ENCODE results near the gene AVEN. TPM values are rescaled to one million over a fixed set of nuclear protein-coding genes. Genes with fewer than 3 reads are reported as not detected.

The AVEN gene
- total and polyA plus RNA-seq, 2 donors (not counting 1 experiment from before 2014, with no cell fraction given) = 16.0 to 19.2 TPM

DNA sequence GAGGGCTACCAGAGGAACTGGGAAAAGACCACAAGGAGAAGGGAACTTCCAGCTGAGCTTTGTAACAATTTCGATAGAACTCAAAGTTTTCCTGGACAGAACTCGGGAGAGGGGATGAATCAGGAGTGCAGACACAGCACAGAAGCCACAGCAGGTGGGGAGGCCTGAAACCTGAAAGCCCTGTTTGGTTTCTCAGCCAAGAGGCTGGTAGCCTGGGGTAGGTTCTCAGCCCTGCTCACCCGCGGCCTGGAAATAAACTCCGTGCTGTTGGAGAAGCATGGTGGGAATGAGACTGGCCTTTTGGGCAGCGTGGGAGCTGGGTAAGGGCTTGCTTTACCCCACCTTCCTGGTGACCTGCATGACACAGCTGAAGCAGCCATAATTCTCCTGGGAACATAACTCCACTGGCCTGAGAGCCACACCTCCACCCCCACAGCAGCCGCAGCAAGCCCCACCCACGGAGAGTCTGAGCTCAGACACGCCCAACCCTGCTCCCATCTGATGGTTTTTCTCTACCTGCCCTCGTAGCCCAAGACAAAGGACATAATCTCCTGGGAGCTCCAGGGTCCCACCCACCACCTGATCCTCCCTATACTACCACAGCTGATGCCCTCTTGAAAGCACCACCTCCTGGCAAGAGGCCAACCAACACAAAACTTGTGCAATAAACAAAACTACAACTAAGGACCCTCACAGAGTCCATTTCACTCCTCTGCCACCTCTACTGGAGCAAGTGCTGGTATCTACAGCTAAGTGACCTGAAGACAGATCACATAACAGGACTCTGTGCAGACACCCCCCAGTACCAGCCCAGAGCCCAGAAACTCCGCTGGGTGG lies 123.2 kb downstream of the AVEN start:
- H3K79me2 ChIP-seq (ENCODE audit: control insufficient read depth, insufficient read depth, low read length) = no peaks in the 10 kb centered on the region
- no peak overlapping the region for H2AFZ ChIP-seq (ENCODE audit: low read length)
- no peak overlapping the region for H3K27ac ChIP-seq (ENCODE audit: insufficient read depth, low read length)
- H3K4me2 ChIP-seq (ENCODE audit: extremely low read depth, insufficient read depth, low read length) = no peak overlapping the region
- H3K9ac ChIP-seq (ENCODE audit: insufficient read depth, low read length) = no peak overlapping the region
- no peak overlapping the region for H3K4me3 ChIP-seq (replicated peaks in 1 of 4; ENCODE audit: control extremely low read depth in 1 of 4, insufficient read depth in 1 of 4, low read depth in 3 of 4, low read length in 4 of 4)
- H3K4me1 ChIP-seq (ENCODE audit: control insufficient read depth, extremely low read depth, insufficient read depth, low read length) = peaks cover 4% of the 10 kb centered on the region
- H3K27me3 ChIP-seq (ENCODE audit: control insufficient read depth, insufficient read depth, low read length) = no peaks in the 10 kb centered on the region
- no peaks in the 10 kb centered on the region for H3K36me3 ChIP-seq (ENCODE audit: control insufficient read depth, insufficient read depth, low read length)
- no peak for DNase-seq (ENCODE audit: low read depth in 2 of 2)
- TF ChIP-seq EZH2 (IDR thresholded peaks at IDR 0.05; ENCODE audit: low read length, missing control alignments) = no peak
- TF ChIP-seq, protein P1, sequence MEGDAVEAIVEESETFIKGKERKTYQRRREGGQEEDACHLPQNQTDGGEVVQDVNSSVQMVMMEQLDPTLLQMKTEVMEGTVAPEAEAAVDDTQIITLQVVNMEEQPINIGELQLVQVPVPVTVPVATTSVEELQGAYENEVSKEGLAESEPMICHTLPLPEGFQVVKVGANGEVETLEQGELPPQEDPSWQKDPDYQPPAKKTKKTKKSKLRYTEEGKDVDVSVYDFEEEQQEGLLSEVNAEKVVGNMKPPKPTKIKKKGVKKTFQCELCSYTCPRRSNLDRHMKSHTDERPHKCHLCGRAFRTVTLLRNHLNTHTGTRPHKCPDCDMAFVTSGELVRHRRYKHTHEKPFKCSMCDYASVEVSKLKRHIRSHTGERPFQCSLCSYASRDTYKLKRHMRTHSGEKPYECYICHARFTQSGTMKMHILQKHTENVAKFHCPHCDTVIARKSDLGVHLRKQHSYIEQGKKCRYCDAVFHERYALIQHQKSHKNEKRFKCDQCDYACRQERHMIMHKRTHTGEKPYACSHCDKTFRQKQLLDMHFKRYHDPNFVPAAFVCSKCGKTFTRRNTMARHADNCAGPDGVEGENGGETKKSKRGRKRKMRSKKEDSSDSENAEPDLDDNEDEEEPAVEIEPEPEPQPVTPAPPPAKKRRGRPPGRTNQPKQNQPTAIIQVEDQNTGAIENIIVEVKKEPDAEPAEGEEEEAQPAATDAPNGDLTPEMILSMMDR (conservative IDR thresholded peaks at IDR 0.05 in 1 of 2, IDR thresholded peaks at IDR 0.05 in 1 of 2; ENCODE audit: low read depth in 1 of 2, low read length in 2 of 2) = no peak
- no peaks in the 10 kb centered on the region for H3K9me3 ChIP-seq (ENCODE audit: control insufficient read depth, insufficient read depth, low read depth, low read length)
- H4K20me1 ChIP-seq (ENCODE audit: control insufficient read depth, extremely low read depth, insufficient read depth, low read length) = no peaks in the 10 kb centered on the region

DNA sequence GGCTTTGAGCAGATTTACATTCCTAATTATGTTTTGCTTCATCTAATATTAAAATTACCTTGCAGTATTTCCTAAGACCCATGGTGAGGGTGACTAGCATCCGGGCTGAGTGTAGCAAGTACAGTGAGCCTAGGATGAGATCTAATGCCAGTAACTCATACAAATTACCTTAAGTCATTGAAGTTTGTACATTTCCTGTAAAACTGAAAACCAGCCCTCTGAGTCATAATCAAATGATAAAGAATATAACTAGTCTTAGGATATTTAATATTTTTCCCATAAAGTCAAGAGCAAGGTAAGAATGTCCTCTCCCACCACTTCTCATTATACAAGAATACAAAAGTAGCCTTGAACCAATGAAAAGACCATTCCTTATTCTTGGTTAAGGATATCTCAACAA lies 125.5 kb downstream of the AVEN start:
- TF ChIP-seq EZH2 (IDR thresholded peaks at IDR 0.05; ENCODE audit: low read length, missing control alignments) = no peak
- TF ChIP-seq, protein P1 (conservative IDR thresholded peaks at IDR 0.05 in 1 of 2, IDR thresholded peaks at IDR 0.05 in 1 of 2; ENCODE audit: low read depth in 1 of 2, low read length in 2 of 2) = no peak

DNA sequence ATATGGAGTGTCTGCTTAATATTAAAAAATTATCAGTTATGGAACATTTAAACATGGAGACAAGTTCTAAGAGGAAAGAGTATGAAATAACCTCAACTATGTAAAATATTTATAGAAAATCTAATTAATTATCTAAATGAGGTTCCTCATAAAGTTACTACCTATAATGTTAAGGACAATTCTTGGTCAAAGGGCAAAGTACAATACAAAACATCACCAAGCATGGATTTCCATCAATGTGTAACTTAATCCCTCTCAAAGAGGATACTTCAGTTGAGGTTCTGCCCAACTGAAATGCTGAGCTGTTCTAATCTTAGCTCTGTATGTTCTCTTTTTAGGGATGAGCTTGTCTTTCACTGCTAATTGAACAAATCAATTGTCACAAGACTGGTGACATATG lies 126.7 kb downstream of the AVEN start:
- peaks cover 4% of the 10 kb centered on the region for H3K4me1 ChIP-seq (ENCODE audit: control insufficient read depth, extremely low read depth, insufficient read depth, low read length)
- H3K9ac ChIP-seq (ENCODE audit: insufficient read depth, low read length) = no peak overlapping the region
- H3K4me3 ChIP-seq (replicated peaks in 1 of 4; ENCODE audit: control extremely low read depth in 1 of 4, insufficient read depth in 1 of 4, low read depth in 3 of 4, low read length in 4 of 4) = no peak overlapping the region
- H4K20me1 ChIP-seq (ENCODE audit: control insufficient read depth, extremely low read depth, insufficient read depth, low read length) = no peaks in the 10 kb centered on the region
- DNase-seq (ENCODE audit: low read depth in 2 of 2) = no peak
- no peak overlapping the region for H3K4me2 ChIP-seq (ENCODE audit: extremely low read depth, insufficient read depth, low read length)
- no peaks in the 10 kb centered on the region for H3K9me3 ChIP-seq (ENCODE audit: control insufficient read depth, insufficient read depth, low read depth, low read length)
- TF ChIP-seq EZH2 (IDR thresholded peaks at IDR 0.05; ENCODE audit: low read length, missing control alignments) = no peak
- TF ChIP-seq, protein P1 (conservative IDR thresholded peaks at IDR 0.05 in 1 of 2, IDR thresholded peaks at IDR 0.05 in 1 of 2; ENCODE audit: low read depth in 1 of 2, low read length in 2 of 2) = no peak
- no peak overlapping the region for H2AFZ ChIP-seq (ENCODE audit: low read length)
- no peaks in the 10 kb centered on the region for H3K36me3 ChIP-seq (ENCODE audit: control insufficient read depth, insufficient read depth, low read length)
- no peak overlapping the region for H3K27ac ChIP-seq (ENCODE audit: insufficient read depth, low read length)
- no peaks in the 10 kb centered on the region for H3K27me3 ChIP-seq (ENCODE audit: control insufficient read depth, insufficient read depth, low read length)
- H3K79me2 ChIP-seq (ENCODE audit: control insufficient read depth, insufficient read depth, low read length) = no peaks in the 10 kb centered on the region

More for the DNA sequence above, 125.5 kb downstream of the AVEN start:
- Histone ChIP-seq H3K36me3 (ENCODE audit: control insufficient read depth, insufficient read depth, low read length) (no peaks in the 10 kb centered on the region), H2AFZ (ENCODE audit: low read length) (no peak overlapping the region), H3K4me3 (replicated peaks in 1 of 4; ENCODE audit: control extremely low read depth in 1 of 4, insufficient read depth in 1 of 4, low read depth in 3 of 4, low read length in 4 of 4) (no peak overlapping the region), H3K27ac (ENCODE audit: insufficient read depth, low read length) (no peak overlapping the region), H3K79me2 (ENCODE audit: control insufficient read depth, insufficient read depth, low read length) (no peaks in the 10 kb centered on the region), H4K20me1 (ENCODE audit: control insufficient read depth, extremely low read depth, insufficient read depth, low read length) (no peaks in the 10 kb centered on the region), H3K9ac (ENCODE audit: insufficient read depth, low read length) (no peak overlapping the region), H3K4me2 (ENCODE audit: extremely low read depth, insufficient read depth, low read length) (no peak overlapping the region), H3K27me3 (ENCODE audit: control insufficient read depth, insufficient read depth, low read length) (no peaks in the 10 kb centered on the region), H3K4me1 (ENCODE audit: control insufficient read depth, extremely low read depth, insufficient read depth, low read length) (peaks cover 4% of the 10 kb centered on the region), H3K9me3 (ENCODE audit: control insufficient read depth, insufficient read depth, low read depth, low read length) (no peaks in the 10 kb centered on the region)
- peak in 1 of 2 donors; percentile 49 for DNase-seq (ENCODE audit: low read depth in 2 of 2)
